ENCODE data around the gene ZNF317.

ZNF317 gene
- total RNA-seq = 99.7 to 152 (median 115) reads per million in 4 experiments

GRCh38 chr19:9140159-9140874 is at the start of gene ZNF317:
TSS of gene ZNF317 (plus strand) at chr19:9140397. CDS start at chr19:9156017, 15,620 bp downstream.
- DNase-seq = peak; percentile 84

GRCh38 chr19:9107375-9107774 is 32.8 kb upstream of the ZNF317 start, which contains the start of gene OR7G2:
TSS of gene OR7G2 (minus strand) at chr19:9107475. CDS start at chr19:9103243, 4,232 bp downstream.
- no peak for DNase-seq

GRCh38 chr19:9109959-9110358 is 30.2 kb upstream of the ZNF317 start:
- no peak for DNase-seq

- no peak for DNase-seq
Measured at GRCh38 chr19:9115307-9115813, 24.8 kb upstream of the ZNF317 start, which contains the start of gene OR7G1. TSS of gene OR7G1 (minus strand) at chr19:9115763. CDS start at chr19:9115763, 0 bp downstream.

GRCh38 chr19:9116547-9116946 is 23.6 kb upstream of the ZNF317 start:
- no peak for DNase-seq

GRCh38 chr19:9126900-9127405 is 13.2 kb upstream of the ZNF317 start, which contains the start of gene OR7G3:
TSS of gene OR7G3 (minus strand) at chr19:9126950. CDS start at chr19:9126950, 0 bp downstream.
- no peak for DNase-seq

GRCh38 chr19:9128171-9128570 is 12.0 kb upstream of the ZNF317 start:
- DNase-seq = no peak

GRCh38 chr19:9130965-9131364 is 9.2 kb upstream of the ZNF317 start:
- no peak for DNase-seq

- DNase-seq = no peak
Measured at GRCh38 chr19:9132422-9132821, 7.8 kb upstream of the ZNF317 start.

GRCh38 chr19:9139609-9140158 is 513 bp upstream of the ZNF317 start:
- DNase-seq = no peak

- no peak for DNase-seq
Measured at GRCh38 chr19:9144920-9145319, 4.7 kb downstream of the ZNF317 start.

- DNase-seq = no peak
Measured at GRCh38 chr19:9146882-9147281, 6.7 kb downstream of the ZNF317 start.

- DNase-seq = no peak
Measured at GRCh38 chr19:9148697-9149096, 8.5 kb downstream of the ZNF317 start.

GRCh38 chr19:9149997-9150396 is 9.8 kb downstream of the ZNF317 start:
- no peak for DNase-seq

- no peak for DNase-seq
Measured at GRCh38 chr19:9150650-9151049, 10.5 kb downstream of the ZNF317 start.

GRCh38 chr19:9151367-9151766 is 11.2 kb downstream of the ZNF317 start:
- DNase-seq = no peak

- no peak for DNase-seq
Measured at GRCh38 chr19:9155591-9155990, 15.4 kb downstream of the ZNF317 start.

GRCh38 chr19:9156304-9156703 is 16.1 kb downstream of the ZNF317 start:
- DNase-seq = no peak

GRCh38 chr19:9159891-9160290 is 19.7 kb downstream of the ZNF317 start:
- no peak for DNase-seq

- DNase-seq = no peak
Measured at GRCh38 chr19:9161427-9161826, 21.2 kb downstream of the ZNF317 start.

GRCh38 chr19:9165261-9165660 is 25.1 kb downstream of the ZNF317 start:
- DNase-seq = no peak

- DNase-seq = no peak
Measured at GRCh38 chr19:9166846-9167245, 26.6 kb downstream of the ZNF317 start.

GRCh38 chr19:9171393-9171991 is 31.3 kb downstream of the ZNF317 start:
- no peak for DNase-seq

Measured in effector CD8-positive, alpha-beta T cell (primary cell).